Measurements from ENCODE around the gene MTPN.

DNA sequence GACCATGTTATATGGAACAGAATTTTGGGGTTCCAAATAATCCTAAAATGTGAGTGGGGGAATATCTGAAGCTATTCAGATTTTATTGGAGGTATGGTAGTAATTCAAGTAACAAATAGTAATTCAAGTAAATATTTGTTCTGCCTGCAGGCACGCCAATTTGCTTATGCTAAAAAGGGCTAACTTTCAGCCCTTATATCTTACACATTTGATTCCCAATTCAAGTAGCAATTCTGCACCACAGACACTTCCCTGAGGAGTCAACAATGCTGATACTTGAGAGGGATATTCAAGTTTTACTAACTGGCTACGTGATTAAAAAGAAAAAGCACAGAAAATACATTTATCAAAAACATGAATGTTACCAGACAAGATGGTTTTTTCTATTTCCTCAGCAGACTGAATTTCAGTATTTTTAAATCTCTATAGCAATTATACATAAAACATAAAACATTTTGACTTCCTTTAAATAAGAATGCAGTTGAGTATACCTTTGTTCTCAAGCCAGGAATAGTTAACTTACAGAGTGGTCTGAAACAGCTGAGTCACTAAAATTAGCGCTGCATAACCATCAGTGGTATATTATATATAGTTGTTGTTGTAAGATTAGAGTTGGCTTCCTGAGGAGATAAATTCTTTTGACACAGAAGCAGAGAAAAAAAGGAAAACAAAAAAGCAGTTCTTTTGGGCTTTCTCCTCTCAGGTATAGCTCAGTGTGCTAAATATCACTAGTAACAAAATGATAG is 33.9 kb downstream of the MTPN start:
- TF ChIP-seq EP300 (IDR thresholded peaks at IDR 0.05), result no peak
- TF ChIP-seq, protein P1, sequence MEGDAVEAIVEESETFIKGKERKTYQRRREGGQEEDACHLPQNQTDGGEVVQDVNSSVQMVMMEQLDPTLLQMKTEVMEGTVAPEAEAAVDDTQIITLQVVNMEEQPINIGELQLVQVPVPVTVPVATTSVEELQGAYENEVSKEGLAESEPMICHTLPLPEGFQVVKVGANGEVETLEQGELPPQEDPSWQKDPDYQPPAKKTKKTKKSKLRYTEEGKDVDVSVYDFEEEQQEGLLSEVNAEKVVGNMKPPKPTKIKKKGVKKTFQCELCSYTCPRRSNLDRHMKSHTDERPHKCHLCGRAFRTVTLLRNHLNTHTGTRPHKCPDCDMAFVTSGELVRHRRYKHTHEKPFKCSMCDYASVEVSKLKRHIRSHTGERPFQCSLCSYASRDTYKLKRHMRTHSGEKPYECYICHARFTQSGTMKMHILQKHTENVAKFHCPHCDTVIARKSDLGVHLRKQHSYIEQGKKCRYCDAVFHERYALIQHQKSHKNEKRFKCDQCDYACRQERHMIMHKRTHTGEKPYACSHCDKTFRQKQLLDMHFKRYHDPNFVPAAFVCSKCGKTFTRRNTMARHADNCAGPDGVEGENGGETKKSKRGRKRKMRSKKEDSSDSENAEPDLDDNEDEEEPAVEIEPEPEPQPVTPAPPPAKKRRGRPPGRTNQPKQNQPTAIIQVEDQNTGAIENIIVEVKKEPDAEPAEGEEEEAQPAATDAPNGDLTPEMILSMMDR (IDR thresholded peaks at IDR 0.05), result no peak
- no peak for TF ChIP-seq POLR2A (IDR thresholded peaks at IDR 0.05)
- TF ChIP-seq POLR2AphosphoS5 (IDR thresholded peaks at IDR 0.05), result no peak

Data from gastroesophageal sphincter (tissue), 3 donors.